Measurements from ENCODE around the gene RASGRF1. TPM values are rescaled to one million over a fixed set of nuclear protein-coding genes. Genes with fewer than 3 reads are reported as not detected.
A peak's percentile ranks its signal among the peaks of the same experiment; 100 is the strongest.

Gene RASGRF1
- total RNA-seq, 6 experiments from 2014 or later = 0.29 TPM; not detected in 5

GRCh38 chr15:78982736-78983135 lies 107.8 kb downstream of the RASGRF1 start:
- Histone ChIP-seq H3K4me1 (peaks cover 0 to 15% (median 2%) of the 10 kb centered on the region in 4 donors), H3K4me3 (no peak overlapping the region), H3K36me3 (no peaks in the 10 kb centered on the region), H3K9me3 (no peaks in the 10 kb centered on the region), H3K27me3 (no peaks in the 10 kb centered on the region), H3K27ac (no peak overlapping the region)
- no peak for TF ChIP-seq POLR2A (IDR thresholded peaks at IDR 0.05)
- no peak for TF ChIP-seq CTCF (IDR thresholded peaks at IDR 0.05)
- ATAC-seq (no peak), DNase-seq (no peak)
- 67% methylated on average over 7 of the region's 10 CpGs for whole genome bisulfite sequencing (ENCODE audit: insufficient coverage, low coverage, low lambda C conversion rate, missing lambda C conversion rate)
- intact Hi-C loops (cut with DNase I) = loop anchor here in 1 of 2 donors (10.0 kb wide), 1 partner anchor 58 kb away; no protein-coding TSS in a partner anchor

- WGBS (ENCODE audit: insufficient coverage, low coverage, low lambda C conversion rate, missing lambda C conversion rate) = 86% methylated on average over 4 of the region's 11 CpGs
- H3K4me1 ChIP-seq = peaks cover 0 to 15% (median 2%) of the 10 kb centered on the region in 4 donors
- no peak for ATAC-seq
- intact Hi-C loops (cut with DNase I) = loop anchor here in 1 of 2 donors (10.0 kb wide), 1 partner anchor 57 kb away; no protein-coding TSS in a partner anchor
- no peak for DNase-seq
- no peaks in the 10 kb centered on the region for H3K36me3 ChIP-seq
- no peak overlapping the region for H3K4me3 ChIP-seq
- H3K27ac ChIP-seq = no peak overlapping the region
- no peaks in the 10 kb centered on the region for H3K9me3 ChIP-seq
- TF ChIP-seq CTCF (IDR thresholded peaks at IDR 0.05) = no peak
- TF ChIP-seq POLR2A (IDR thresholded peaks at IDR 0.05) = no peak
- H3K27me3 ChIP-seq = no peaks in the 10 kb centered on the region
Observed at GRCh38 chr15:78981532-78982313, 108.9 kb downstream of the RASGRF1 start.

GRCh38 chr15:78979456-78980320 lies 110.9 kb downstream of the RASGRF1 start:
- no peak overlapping the region for H3K4me3 ChIP-seq
- intact Hi-C loops (cut with DNase I) = loop anchor here (10.0 kb wide), 1 partner anchor 55 kb away; no protein-coding TSS in a partner anchor
- DNase-seq = peak; percentile 56 to 85 (median 74)
- ATAC-seq = peak; percentile 77 to 86 (median 82)
- no peak overlapping the region for H3K27ac ChIP-seq
- H3K9me3 ChIP-seq = no peaks in the 10 kb centered on the region
- TF ChIP-seq POLR2A (IDR thresholded peaks at IDR 0.05) = no peak
- peak; percentile 71 to 85 (median 80) for TF ChIP-seq CTCF (IDR thresholded peaks at IDR 0.05)
- H3K27me3 ChIP-seq = no peaks in the 10 kb centered on the region
- peaks cover 0 to 5% (median 0%) of the 10 kb centered on the region in 4 donors for H3K4me1 ChIP-seq
- 62% methylated on average over 13 of the region's 17 CpGs for WGBS (ENCODE audit: insufficient coverage, low coverage, low lambda C conversion rate, missing lambda C conversion rate)
- no peaks in the 10 kb centered on the region for H3K36me3 ChIP-seq

GRCh38 chr15:78978601-78979179 lies 111.9 kb downstream of the RASGRF1 start:
- 77% methylated on average over 12 of the region's 19 CpGs for WGBS (ENCODE audit: insufficient coverage, low coverage, low lambda C conversion rate, missing lambda C conversion rate)

More at GRCh38 chr15:78978601-78979179, 111.9 kb downstream of the RASGRF1 start:
- intact Hi-C loops (cut with DNase I) = loop anchor here in 1 of 2 donors (10.0 kb wide), 1 partner anchor 54 kb away; no protein-coding TSS in a partner anchor
- ATAC-seq = no peak
- DNase-seq = no peak
- Histone ChIP-seq H3K4me3 (no peak overlapping the region), H3K27ac (no peak overlapping the region), H3K9me3 (no peaks in the 10 kb centered on the region), H3K4me1 (peaks cover 0 to 5% (median 0%) of the 10 kb centered on the region in 4 donors), H3K36me3 (no peaks in the 10 kb centered on the region), H3K27me3 (no peaks in the 10 kb centered on the region)
- TF ChIP-seq POLR2A (IDR thresholded peaks at IDR 0.05) = no peak
- TF ChIP-seq CTCF (IDR thresholded peaks at IDR 0.05) = no peak
